HG02759 (cell line): ENCODE measurements around the gene FBXL14.
A peak's percentile ranks its signal among the peaks of the same experiment; 100 is the strongest.

Experiments
- ATAC-seq: cut with Tn5 transposase; IDR thresholded peaks from one replicate; pipeline ENCODE4 v1.9.1; 2021; ENCODE audit warnings: mild to moderate bottlenecking, moderate library complexity; ENCODE audit not compliant: unreplicated experiment

FBXL14 gene

GRCh38 chr12:1595026-1595561, 713 bp upstream of the FBXL14 start:
- no peak for ATAC-seq

- no peak for ATAC-seq
Observed at GRCh38 chr12:1594006-1594260, 448 bp downstream of the FBXL14 start.

DNA sequence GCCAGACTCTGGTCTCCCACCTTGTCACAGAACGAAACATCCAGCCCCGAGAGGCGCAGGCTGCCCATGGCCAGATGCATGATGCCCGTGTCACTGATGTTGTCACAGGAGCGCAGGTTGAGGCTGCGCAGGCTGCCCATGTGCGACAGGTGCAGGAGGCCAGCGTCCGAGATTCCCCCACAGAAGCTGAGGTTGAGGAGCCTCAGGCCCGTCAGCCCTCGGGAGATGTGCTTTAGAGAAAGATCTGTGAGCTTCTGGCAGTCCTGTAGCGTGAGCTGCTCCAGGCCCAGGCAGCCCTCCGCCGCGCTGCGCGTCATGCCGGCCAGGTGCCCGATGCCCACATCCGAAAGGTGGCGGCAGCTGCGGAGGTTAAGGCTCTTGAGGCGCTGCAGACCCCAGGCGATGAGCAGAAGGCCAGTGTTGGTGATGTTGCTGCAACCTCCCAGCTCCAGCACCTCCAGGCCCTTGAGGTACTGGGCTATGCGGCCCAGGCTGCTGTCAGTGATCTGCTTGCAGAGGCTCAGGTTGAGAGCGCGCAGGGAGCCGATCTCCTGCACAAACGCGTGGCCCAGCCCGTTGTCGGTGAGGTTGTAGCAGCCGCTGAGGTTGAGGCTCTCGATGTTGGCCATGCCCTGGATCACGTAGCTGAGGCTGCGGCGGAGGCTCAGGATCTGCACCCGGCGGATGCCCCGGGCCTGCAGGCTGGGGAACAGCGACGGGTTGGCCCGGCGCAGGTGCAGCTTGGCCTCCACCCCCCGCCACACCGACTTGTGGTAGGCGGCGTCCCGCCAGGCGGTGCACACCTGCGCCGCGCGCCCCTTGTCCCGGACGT, 991 bp downstream of the FBXL14 start:
- peak; percentile 33 for ATAC-seq

DNA sequence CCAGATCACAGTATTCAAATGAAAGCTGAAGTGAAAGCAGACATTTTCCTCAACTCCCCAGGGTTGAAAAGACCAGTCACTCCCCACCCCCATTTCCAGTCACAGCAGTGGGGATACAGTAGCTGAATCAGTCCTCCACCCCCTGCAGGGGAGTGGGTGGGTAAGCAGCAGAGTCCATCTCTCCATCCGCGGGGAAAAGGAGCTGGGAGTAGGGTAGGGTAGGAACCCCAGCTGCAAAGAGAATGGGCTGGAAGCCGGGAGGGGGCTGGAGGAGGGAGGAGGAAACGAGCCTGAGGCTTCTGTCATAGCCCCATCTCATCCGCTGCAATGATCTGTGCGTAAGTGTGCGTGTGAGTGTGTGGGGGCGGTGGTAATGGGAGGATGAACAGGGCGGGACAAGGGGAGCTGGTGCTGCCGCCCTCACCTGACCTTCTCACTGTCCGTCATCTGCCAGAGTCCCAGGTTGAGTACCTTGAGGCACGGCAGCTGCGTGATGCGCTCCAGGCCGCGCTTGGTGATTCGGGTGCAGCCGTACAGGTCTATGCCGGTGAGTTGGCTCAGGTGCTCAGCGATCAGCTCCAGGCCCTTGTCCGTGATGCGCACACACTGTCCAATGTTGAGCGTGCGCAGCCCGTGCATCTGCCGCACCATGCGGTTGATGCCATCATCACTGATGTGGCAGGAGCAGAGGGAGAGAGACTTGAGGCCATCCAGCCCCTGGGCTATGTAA, 1.8 kb downstream of the FBXL14 start:
- ATAC-seq = no peak

DNA sequence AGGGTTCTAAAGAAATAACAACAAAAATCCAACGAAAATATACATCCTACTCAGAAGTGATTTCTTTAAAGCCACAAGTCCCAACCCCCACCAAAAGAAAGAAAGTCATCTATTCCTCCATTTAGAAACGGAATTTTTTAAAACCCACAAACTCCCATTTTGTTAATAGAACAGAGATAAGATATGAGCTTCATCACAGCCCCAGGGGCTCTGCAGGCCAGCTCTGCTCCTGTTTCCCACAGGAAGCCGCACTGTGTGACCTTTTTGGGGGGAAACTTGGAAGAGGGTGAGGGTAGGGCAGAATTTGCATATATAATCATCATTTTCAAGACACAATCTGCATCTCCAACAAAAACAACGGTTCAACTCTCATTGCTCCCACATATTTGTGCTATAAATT, 2.8 kb downstream of the FBXL14 start:
- no peak for ATAC-seq

- ATAC-seq = no peak
Observed at GRCh38 chr12:1591034-1591433, 3.3 kb downstream of the FBXL14 start.

DNA sequence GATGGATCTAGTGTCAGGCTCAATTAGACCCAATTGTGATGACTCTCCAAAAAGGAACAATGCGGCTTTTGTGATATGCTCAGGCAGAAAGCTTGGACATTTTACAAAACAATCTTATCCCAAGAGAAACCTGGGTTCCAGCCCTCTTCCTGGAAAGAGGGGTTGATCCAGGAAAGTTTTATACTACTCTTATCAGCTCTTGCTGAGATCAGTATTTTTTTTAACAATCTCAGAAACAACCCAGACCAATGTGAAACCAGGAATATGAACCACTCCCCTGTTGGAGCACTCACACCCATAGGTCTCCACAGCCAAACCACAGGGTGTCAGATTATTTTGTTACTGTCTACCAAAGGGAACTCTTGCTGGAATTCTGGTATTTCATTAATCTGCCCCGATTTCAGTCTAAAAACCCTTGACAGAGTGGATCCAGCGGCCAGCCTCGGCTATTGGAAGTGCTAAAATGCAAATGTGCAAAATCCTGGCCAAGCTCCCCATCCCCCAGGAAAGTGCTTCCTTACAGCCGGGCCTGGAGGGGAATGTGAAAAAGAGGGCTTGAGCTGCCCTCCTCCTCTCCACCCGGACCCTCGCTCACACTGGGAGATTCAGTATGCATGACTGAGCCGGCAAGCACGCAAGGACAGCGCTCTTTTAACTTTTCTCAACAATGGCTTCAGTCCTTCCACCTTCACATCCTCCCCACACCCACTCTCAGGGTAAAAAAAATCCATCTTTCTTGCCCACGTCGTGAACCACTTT, 4.0 kb downstream of the FBXL14 start:
- no peak for ATAC-seq

- ATAC-seq = no peak
Observed at GRCh38 chr12:1588575-1588947, 5.8 kb downstream of the FBXL14 start.

DNA sequence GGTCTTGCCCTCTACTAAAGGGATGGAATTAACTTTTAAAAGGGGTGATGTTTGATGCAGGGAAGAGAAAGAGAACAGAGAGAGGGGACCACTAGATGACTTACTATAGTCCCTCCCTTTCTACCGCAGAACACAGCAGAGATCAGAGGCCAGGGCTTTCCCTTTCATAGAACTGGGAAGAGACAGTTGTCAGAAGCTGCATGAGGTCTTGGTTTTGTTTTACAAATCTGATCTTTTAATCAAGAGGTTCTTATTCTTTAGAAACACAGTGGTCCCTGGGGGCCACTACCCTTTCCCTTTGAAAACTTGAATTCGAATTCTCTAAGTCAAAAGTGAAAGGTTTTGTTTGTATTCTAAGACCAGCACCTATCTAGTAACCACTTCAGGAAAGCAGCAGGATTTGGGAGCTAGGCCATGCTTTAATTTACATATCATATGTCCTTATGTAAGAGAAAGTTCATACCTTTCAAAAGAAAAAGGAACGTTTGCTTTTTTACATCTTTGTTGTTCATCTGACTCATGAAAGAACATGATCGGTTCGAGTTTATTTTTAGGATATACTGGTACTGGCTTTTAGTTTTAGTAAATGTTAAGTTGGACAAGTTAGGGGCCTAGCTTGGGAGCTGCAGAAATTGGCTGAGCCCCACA, 6.3 kb downstream of the FBXL14 start:
- no peak for ATAC-seq

DNA sequence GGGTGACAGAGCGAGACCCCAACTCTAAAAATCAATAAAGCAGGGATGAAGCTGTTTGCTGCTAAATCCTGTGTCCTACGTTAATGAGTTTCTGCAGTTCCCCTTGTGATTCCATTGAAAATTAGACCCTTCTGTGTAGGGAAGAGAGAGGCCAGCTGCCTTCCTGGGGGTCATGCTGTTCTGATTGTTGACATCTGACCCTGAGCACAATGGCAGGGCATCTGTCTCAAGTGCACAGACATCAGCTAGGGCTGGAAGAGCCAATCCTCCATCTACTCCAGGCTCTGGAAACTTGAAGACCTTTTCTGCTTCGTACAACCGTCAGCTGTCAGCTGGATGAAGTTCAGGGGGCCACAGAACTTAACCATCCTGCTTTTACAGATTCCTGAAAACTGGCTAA, 10.1 kb downstream of the FBXL14 start:
- no peak for ATAC-seq

- ATAC-seq = peak; percentile 56
Observed at GRCh38 chr12:1583421-1584078, 10.8 kb downstream of the FBXL14 start.

GRCh38 chr12:1582709-1583050, 11.7 kb downstream of the FBXL14 start:
- ATAC-seq = no peak

GRCh38 chr12:1581973-1582708, 12.2 kb downstream of the FBXL14 start:
- no peak for ATAC-seq

DNA sequence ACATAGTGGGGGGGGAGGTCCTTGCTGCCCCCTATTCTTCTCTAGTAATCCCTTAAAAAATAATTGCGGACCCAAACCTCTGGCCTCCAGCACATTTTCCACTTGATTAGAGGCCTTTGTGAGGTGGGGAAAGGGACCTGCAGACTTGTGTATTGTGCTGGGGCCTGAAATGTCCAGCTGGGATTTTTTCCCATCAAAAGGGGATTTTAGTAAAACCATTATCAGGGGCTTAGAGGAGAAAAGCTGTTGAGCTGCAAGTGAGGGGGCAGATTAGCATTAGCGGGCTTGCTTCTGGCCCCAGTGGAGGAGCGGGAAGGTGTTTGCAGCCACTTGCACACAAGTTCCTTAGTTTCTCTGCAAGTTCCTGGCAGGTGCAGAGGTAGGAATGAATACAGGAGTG, 13.9 kb downstream of the FBXL14 start:
- ATAC-seq = no peak

- no peak for ATAC-seq
Observed at GRCh38 chr12:1579651-1580435, 14.5 kb downstream of the FBXL14 start.

GRCh38 chr12:1576410-1577241, 17.8 kb downstream of the FBXL14 start:
- no peak for ATAC-seq

- ATAC-seq = no peak
Observed at GRCh38 chr12:1575408-1576401, 18.7 kb downstream of the FBXL14 start.
